ENCODE results near the gene ZGPAT.

ZGPAT gene

GRCh38 chr20:63783970-63784369 lies 76.1 kb downstream of the ZGPAT start:
- peak overlapping the region in 4 of 11 experiments; percentile 1 to 37 (median 6); a peak in 3 of 22 replicates for H3K9ac ChIP-seq

GRCh38 chr20:63785691-63786131 lies 77.9 kb downstream of the ZGPAT start:
- Histone ChIP-seq H3K9me3 (replicated peaks in 1 of 11) (no peaks in the 10 kb centered on the region; a peak in 1 of 22 replicates), H3K4me2 (peak overlapping the region in 9 of 11 experiments; percentile 26 to 87 (median 66); a peak in 16 of 22 replicates), H3K27me3 (no peaks in the 10 kb centered on the region), H4K20me1 (peaks cover 0 to 73% (median 0%) of the 10 kb centered on the region in 11 experiments; a peak in 5 of 22 replicates), H3K9ac (peak overlapping the region in 4 of 11 experiments; percentile 0 to 43 (median 20); a peak in 4 of 22 replicates), H3K4me1 (peaks cover 20 to 95% (median 71%) of the 10 kb centered on the region in 10 experiments), H3K4me3 (no peak overlapping the region), H3K36me3 (peaks cover 0 to 24% (median 0%) of the 10 kb centered on the region in 11 experiments; a peak in 8 of 22 replicates), H3K27ac (peak overlapping the region in 5 of 11 experiments; percentile 17 to 65 (median 60); a peak in 9 of 22 replicates)
- no peak for TF ChIP-seq Cebpa-rat (IDR thresholded peaks at IDR 0.05)

More at GRCh38 chr20:63783970-63784369, 76.1 kb downstream of the ZGPAT start:
- no peaks in the 10 kb centered on the region; a peak in 1 of 22 replicates for H3K9me3 ChIP-seq (replicated peaks in 1 of 11)
- peaks cover 0 to 7% (median 0%) of the 10 kb centered on the region in 11 experiments; a peak in 3 of 22 replicates for H3K36me3 ChIP-seq
- peak overlapping the region in 4 of 11 experiments; percentile 40 to 78 (median 72); a peak in 7 of 22 replicates for H3K4me2 ChIP-seq
- H3K4me3 ChIP-seq = no peak overlapping the region
- TF ChIP-seq Cebpa-rat (IDR thresholded peaks at IDR 0.05) = no peak
- H4K20me1 ChIP-seq = peaks cover 0 to 69% (median 0%) of the 10 kb centered on the region in 11 experiments; a peak in 4 of 22 replicates
- H3K27me3 ChIP-seq = no peaks in the 10 kb centered on the region
- H3K27ac ChIP-seq = peak overlapping the region in 5 of 11 experiments; percentile 4 to 26 (median 12); a peak in 2 of 22 replicates
- peaks cover 14 to 78% (median 58%) of the 10 kb centered on the region in 10 experiments for H3K4me1 ChIP-seq
